ENCODE data around the gene FAM114A2.
"Not testable (repeated sequence)": the region's sequence is repeated elsewhere in the genome, so short reads cannot be mapped to it uniquely, and the experiment has no call there.

The FAM114A2 gene

GRCh38 chr5:154047324-154047723 lies 8.6 kb upstream of the FAM114A2 start:
- no peak for DNase-seq

GRCh38 chr5:154046486-154046885 lies 7.8 kb upstream of the FAM114A2 start:
- no peak for DNase-seq

DNA sequence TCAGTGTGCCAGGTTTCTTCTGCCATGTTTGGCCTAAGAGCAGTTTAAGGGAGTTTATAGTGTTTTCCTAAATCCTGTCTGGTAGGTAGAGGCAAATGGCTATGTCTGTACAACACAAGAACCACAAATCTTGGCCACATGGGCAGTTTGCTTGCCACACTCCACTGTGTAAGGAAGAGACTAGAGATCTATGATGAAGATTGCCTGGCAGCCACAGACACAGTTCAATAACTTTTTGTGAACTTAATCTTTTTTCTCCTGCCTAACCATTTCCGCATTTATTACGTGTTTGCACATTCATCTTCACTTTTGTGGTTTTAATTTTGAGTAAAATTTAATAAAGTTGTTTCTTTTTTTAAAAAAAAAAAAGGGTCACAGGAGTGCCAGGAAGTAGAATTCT lies 5.9 kb upstream of the FAM114A2 start:
- DNase-seq: no peak

GRCh38 chr5:154044099-154044498 lies 5.4 kb upstream of the FAM114A2 start:
- no peak for DNase-seq

GRCh38 chr5:154042766-154043165 lies 4.1 kb upstream of the FAM114A2 start:
- no peak for DNase-seq

- no peak for DNase-seq
Measured at GRCh38 chr5:154039458-154039829, 734 bp upstream of the FAM114A2 start.

DNA sequence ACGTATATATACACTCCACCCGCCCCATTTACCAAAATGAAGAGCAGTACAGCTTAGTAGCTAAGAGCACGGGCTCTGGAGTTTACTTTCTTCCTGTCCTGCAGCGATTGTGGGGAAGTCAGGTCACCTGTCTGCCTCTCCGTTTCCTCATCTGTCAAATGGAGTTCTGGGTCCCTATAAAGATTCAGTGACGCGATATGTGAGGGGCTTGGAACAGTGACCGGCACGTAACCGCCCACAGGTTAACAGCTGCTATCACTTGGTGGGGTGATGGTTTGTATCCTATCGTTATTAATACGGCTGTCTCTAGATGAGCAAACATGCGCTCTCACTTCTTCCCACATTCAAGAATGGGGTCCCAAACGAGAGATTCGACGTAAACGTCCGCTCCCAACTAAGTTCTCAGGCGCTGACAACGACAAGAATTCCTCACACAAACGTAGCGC lies 426 bp downstream of the FAM114A2 start:
- no peak for DNase-seq

- DNase-seq: no peak
Measured at GRCh38 chr5:154034944-154035343, 3.8 kb downstream of the FAM114A2 start.

DNA sequence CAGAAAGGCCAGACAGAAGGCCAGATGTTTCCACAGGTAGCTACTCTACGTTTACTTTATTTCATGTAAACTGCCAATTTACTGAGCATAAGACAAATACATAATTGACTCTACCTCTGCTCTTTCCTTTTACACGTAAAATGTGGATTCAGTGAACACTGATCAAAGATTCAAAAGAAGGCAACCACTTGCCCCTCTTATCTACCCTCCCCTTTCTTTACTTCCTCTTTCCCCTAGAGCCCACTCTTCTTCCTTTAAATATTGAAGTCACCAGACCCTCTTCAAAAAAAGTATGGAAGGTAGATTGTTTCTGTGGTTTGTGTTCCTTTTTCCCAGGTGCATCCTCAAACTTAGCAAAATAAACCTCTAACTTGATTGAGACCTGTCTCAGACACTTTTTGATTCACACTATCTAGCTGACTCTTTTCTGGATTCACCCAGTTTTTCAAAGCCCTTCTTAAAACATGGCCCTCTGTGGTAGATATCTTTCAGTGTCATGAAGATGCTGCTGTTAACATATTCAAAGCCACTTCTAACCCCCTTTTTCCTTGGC lies 6.7 kb downstream of the FAM114A2 start:
- no peak for DNase-seq

GRCh38 chr5:154025951-154026350 lies 12.8 kb downstream of the FAM114A2 start:
- no peak for DNase-seq

DNA sequence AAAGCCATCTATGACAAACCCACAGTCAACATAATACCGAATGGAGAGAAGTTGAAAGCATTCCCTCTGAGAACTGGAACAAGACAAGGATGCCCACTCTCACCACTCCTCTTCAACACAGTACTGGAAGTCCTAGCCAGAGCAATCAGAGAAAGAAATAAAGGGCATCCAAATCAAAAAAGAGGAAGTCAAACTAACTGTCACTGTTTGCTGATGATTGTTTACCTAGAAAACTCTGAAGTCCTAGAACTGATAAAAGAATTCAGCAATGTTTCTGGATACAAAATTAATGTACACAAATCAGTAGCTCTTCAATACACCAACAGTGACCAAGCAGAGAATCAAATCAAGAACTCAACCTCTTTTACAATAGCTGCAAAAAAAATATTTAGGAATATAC lies 19.8 kb downstream of the FAM114A2 start:
- not testable (repeated sequence) for DNase-seq

GRCh38 chr5:154015071-154015693 lies 23.5 kb downstream of the FAM114A2 start:
- DNase-seq: no peak

DNA sequence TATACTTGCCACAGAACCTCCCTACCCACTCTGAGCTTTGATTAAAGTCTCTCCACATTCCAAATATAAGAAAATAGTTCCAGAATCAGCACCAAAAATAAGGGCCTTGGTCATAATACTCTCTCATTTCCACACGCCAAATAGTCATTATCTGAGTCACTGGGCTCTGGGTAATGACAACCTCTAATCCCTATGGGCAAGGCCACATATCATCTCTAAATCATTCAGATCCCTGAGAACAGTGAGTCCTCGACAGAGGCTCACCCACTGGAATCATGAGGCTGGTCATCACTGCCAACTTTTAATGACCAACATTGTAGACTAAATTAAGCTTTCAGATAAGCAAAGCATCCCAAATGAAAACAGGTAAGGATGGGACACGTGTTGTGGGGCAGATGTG lies 28.1 kb downstream of the FAM114A2 start:
- DNase-seq: no peak

- DNase-seq: no peak
Measured at GRCh38 chr5:154005648-154006047, 33.1 kb downstream of the FAM114A2 start.

- DNase-seq: no peak
Measured at GRCh38 chr5:154002511-154003020, 36.1 kb downstream of the FAM114A2 start.

- DNase-seq: no peak
Measured at GRCh38 chr5:154002093-154002492, 36.6 kb downstream of the FAM114A2 start.

- DNase-seq: no peak
Measured at GRCh38 chr5:154000703-154001102, 38.0 kb downstream of the FAM114A2 start.

- no peak for DNase-seq
Measured at GRCh38 chr5:153999995-154000394, 38.7 kb downstream of the FAM114A2 start.

GRCh38 chr5:153998768-153999167 lies 39.9 kb downstream of the FAM114A2 start:
- no peak for DNase-seq

DNA sequence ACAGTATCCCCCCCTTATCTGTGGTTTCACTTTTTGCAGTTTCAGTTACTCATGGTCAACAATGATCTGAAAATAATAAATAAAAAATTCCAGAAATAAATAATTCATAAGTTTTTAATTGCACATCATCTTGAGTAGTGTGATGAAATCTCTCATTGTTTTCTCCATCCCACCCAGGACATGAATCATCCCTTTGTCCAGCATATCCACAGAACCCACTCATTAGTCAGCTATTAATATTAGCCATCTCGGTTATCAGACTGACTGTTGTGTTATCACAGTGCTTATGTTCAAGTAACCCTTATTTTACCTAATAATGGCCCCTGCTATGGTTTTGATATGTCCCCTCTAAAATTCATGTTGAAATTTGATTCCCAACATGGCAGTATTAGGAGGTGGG lies 40.7 kb downstream of the FAM114A2 start:
- no peak for DNase-seq

- DNase-seq: no peak
Measured at GRCh38 chr5:153991168-153991567, 47.5 kb downstream of the FAM114A2 start.

GRCh38 chr5:153988510-153988909 lies 50.2 kb downstream of the FAM114A2 start:
- DNase-seq: no peak

- no peak for DNase-seq
Measured at GRCh38 chr5:153987301-153987700, 51.4 kb downstream of the FAM114A2 start.

DNA sequence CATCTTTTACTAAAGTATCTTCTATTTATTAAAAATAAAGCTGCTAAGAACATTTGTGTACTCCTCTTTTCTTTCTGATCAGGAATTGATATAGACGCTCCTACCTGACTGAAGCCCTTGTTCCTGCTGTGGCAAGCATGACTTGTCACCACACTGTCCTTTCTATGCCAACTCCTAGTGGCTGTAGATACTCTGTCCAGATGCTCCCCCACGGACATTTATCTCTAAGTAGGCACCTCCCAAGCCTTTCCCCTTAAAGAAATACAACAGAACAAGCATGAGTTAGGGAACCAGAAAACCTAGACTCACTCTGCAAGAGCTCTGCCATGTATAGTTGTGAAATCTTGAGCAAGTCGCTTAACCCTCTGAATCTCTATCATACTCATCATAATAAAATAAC lies 53.2 kb downstream of the FAM114A2 start:
- no peak for DNase-seq

DNA sequence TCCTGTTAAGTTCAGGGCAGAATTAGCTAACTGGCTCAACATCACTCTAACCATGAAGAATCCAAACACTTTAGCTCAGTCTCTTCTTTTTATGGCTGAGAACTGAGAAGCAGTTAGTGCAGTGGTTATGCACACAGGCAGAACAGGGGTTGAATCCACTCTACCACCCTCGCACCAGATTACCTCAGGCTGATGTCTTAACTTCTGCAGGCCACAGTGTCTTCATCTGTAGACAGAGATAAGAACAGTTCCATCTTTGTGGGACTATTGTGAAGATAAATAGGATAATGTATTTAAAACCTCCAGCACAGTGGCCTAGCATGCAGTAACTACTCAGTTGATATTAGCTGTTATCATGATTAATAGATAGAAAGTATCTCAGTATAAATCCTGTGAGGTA lies 54.8 kb downstream of the FAM114A2 start:
- no peak for DNase-seq
